ENCODE results near the gene CABP4.

Gene CABP4

GRCh38 chr11:67455054-67455453 is at the start of gene CABP4:
TSS of gene CABP4 (plus strand) at chr11:67455354. CDS start at chr11:67455424, 70 bp downstream.
- Histone ChIP-seq H3K27ac (ENCODE audit: low read depth, low read length) (no peak within 1 kb of the TSS), H3K36me3 (ENCODE audit: insufficient read depth, low read length) (no peaks in the 10 kb centered on the region), H3K4me3 (ENCODE audit: low read depth, low read length) (no peak within 1 kb of the TSS), H2AFZ (ENCODE audit: low read length, unreplicated experiment) (no peak within 1 kb of the TSS), H3K27me3 (ENCODE audit: insufficient read depth, low read length) (no peaks in the 10 kb centered on the region), H3K4me1 (ENCODE audit: control insufficient read depth, insufficient read depth, low read length, unreplicated experiment) (no peaks in the 10 kb centered on the region), H3K79me2 (ENCODE audit: control insufficient read depth, insufficient read depth, low read length, unreplicated experiment) (no peaks in the 10 kb centered on the region)

- Histone ChIP-seq H2AFZ (ENCODE audit: low read length, unreplicated experiment) (no peak overlapping the region), H3K79me2 (ENCODE audit: control insufficient read depth, insufficient read depth, low read length, unreplicated experiment) (peaks cover 7% of the 10 kb centered on the region), H3K27me3 (ENCODE audit: insufficient read depth, low read length) (peaks cover 14% of the 10 kb centered on the region; the same call in 1 of the 2 replicates), H3K4me3 (ENCODE audit: low read depth, low read length) (no peak overlapping the region), H3K36me3 (ENCODE audit: insufficient read depth, low read length) (no peaks in the 10 kb centered on the region), H3K27ac (ENCODE audit: low read depth, low read length) (no peak overlapping the region), H3K4me1 (ENCODE audit: control insufficient read depth, insufficient read depth, low read length, unreplicated experiment) (peaks cover 4% of the 10 kb centered on the region)
Observed at GRCh38 chr11:67405688-67406339, 49.3 kb upstream of the CABP4 start.

GRCh38 chr11:67406420-67406968 is 48.7 kb upstream of the CABP4 start:
- Histone ChIP-seq H2AFZ (ENCODE audit: low read length, unreplicated experiment) (no peak overlapping the region), H3K36me3 (ENCODE audit: insufficient read depth, low read length) (no peaks in the 10 kb centered on the region), H3K27ac (ENCODE audit: low read depth, low read length) (no peak overlapping the region), H3K79me2 (ENCODE audit: control insufficient read depth, insufficient read depth, low read length, unreplicated experiment) (peaks cover under 1% of the 10 kb centered on the region), H3K4me3 (ENCODE audit: low read depth, low read length) (no peak overlapping the region), H3K4me1 (ENCODE audit: control insufficient read depth, insufficient read depth, low read length, unreplicated experiment) (peaks cover 4% of the 10 kb centered on the region), H3K27me3 (ENCODE audit: insufficient read depth, low read length) (peaks cover 20% of the 10 kb centered on the region)

GRCh38 chr11:67406969-67407687 is 48.0 kb upstream of the CABP4 start:
- peaks cover 1% of the 10 kb centered on the region for H3K4me1 ChIP-seq (ENCODE audit: control insufficient read depth, insufficient read depth, low read length, unreplicated experiment)
- H3K79me2 ChIP-seq (ENCODE audit: control insufficient read depth, insufficient read depth, low read length, unreplicated experiment) = no peaks in the 10 kb centered on the region
- H3K27ac ChIP-seq (ENCODE audit: low read depth, low read length) = no peak overlapping the region
- H3K27me3 ChIP-seq (ENCODE audit: insufficient read depth, low read length) = peaks cover 22% of the 10 kb centered on the region
- H3K36me3 ChIP-seq (ENCODE audit: insufficient read depth, low read length) = no peaks in the 10 kb centered on the region
- H3K4me3 ChIP-seq (ENCODE audit: low read depth, low read length) = no peak overlapping the region
- H2AFZ ChIP-seq (ENCODE audit: low read length, unreplicated experiment) = no peak overlapping the region

- Histone ChIP-seq H3K4me3 (ENCODE audit: low read depth, low read length) (no peak overlapping the region), H3K27ac (ENCODE audit: low read depth, low read length) (no peak overlapping the region), H3K4me1 (ENCODE audit: control insufficient read depth, insufficient read depth, low read length, unreplicated experiment) (no peaks in the 10 kb centered on the region), H2AFZ (ENCODE audit: low read length, unreplicated experiment) (no peak overlapping the region), H3K36me3 (ENCODE audit: insufficient read depth, low read length) (no peaks in the 10 kb centered on the region), H3K27me3 (ENCODE audit: insufficient read depth, low read length) (peaks cover 22% of the 10 kb centered on the region), H3K79me2 (ENCODE audit: control insufficient read depth, insufficient read depth, low read length, unreplicated experiment) (no peaks in the 10 kb centered on the region)
Observed at GRCh38 chr11:67407688-67408163, 47.4 kb upstream of the CABP4 start.

GRCh38 chr11:67408437-67409200 is 46.5 kb upstream of the CABP4 start:
- peaks cover 22% of the 10 kb centered on the region for H3K27me3 ChIP-seq (ENCODE audit: insufficient read depth, low read length)
- no peaks in the 10 kb centered on the region for H3K4me1 ChIP-seq (ENCODE audit: control insufficient read depth, insufficient read depth, low read length, unreplicated experiment)
- H3K27ac ChIP-seq (ENCODE audit: low read depth, low read length) = no peak overlapping the region
- H3K36me3 ChIP-seq (ENCODE audit: insufficient read depth, low read length) = no peaks in the 10 kb centered on the region
- H2AFZ ChIP-seq (ENCODE audit: low read length, unreplicated experiment) = no peak overlapping the region
- H3K4me3 ChIP-seq (ENCODE audit: low read depth, low read length) = no peak overlapping the region
- H3K79me2 ChIP-seq (ENCODE audit: control insufficient read depth, insufficient read depth, low read length, unreplicated experiment) = no peaks in the 10 kb centered on the region

- Histone ChIP-seq H3K36me3 (ENCODE audit: insufficient read depth, low read length) (no peaks in the 10 kb centered on the region), H2AFZ (ENCODE audit: low read length, unreplicated experiment) (no peak overlapping the region), H3K79me2 (ENCODE audit: control insufficient read depth, insufficient read depth, low read length, unreplicated experiment) (no peaks in the 10 kb centered on the region), H3K27me3 (ENCODE audit: insufficient read depth, low read length) (peaks cover 22% of the 10 kb centered on the region), H3K4me1 (ENCODE audit: control insufficient read depth, insufficient read depth, low read length, unreplicated experiment) (no peaks in the 10 kb centered on the region), H3K27ac (ENCODE audit: low read depth, low read length) (no peak overlapping the region), H3K4me3 (ENCODE audit: low read depth, low read length) (no peak overlapping the region)
Observed at GRCh38 chr11:67409261-67409666, 45.9 kb upstream of the CABP4 start.

GRCh38 chr11:67409781-67410368 is 45.3 kb upstream of the CABP4 start:
- no peak overlapping the region for H2AFZ ChIP-seq (ENCODE audit: low read length, unreplicated experiment)
- no peak overlapping the region for H3K4me3 ChIP-seq (ENCODE audit: low read depth, low read length)
- H3K4me1 ChIP-seq (ENCODE audit: control insufficient read depth, insufficient read depth, low read length, unreplicated experiment) = no peaks in the 10 kb centered on the region
- no peak overlapping the region for H3K27ac ChIP-seq (ENCODE audit: low read depth, low read length)
- no peaks in the 10 kb centered on the region for H3K79me2 ChIP-seq (ENCODE audit: control insufficient read depth, insufficient read depth, low read length, unreplicated experiment)
- H3K36me3 ChIP-seq (ENCODE audit: insufficient read depth, low read length) = no peaks in the 10 kb centered on the region
- H3K27me3 ChIP-seq (ENCODE audit: insufficient read depth, low read length) = peaks cover 22% of the 10 kb centered on the region

GRCh38 chr11:67410369-67410831 is 44.8 kb upstream of the CABP4 start:
- Histone ChIP-seq H3K4me1 (ENCODE audit: control insufficient read depth, insufficient read depth, low read length, unreplicated experiment) (no peaks in the 10 kb centered on the region), H3K79me2 (ENCODE audit: control insufficient read depth, insufficient read depth, low read length, unreplicated experiment) (no peaks in the 10 kb centered on the region), H3K4me3 (ENCODE audit: low read depth, low read length) (no peak overlapping the region), H3K36me3 (ENCODE audit: insufficient read depth, low read length) (no peaks in the 10 kb centered on the region), H3K27me3 (ENCODE audit: insufficient read depth, low read length) (peaks cover 22% of the 10 kb centered on the region), H2AFZ (ENCODE audit: low read length, unreplicated experiment) (no peak overlapping the region), H3K27ac (ENCODE audit: low read depth, low read length) (no peak overlapping the region)

All from ACC112 (cell line).